ENCODE results near the gene MLNR. TPM values are rescaled to one million over a fixed set of nuclear protein-coding genes. Genes with fewer than 3 reads are reported as not detected.

Gene MLNR
- total RNA-seq, 2 donors from 2014 or later, result not detected

- H3K36me3 Mint-ChIP-seq, result peaks cover 11 to 21% of the 10 kb centered on the region in 2 donors
- H3K9me3 Mint-ChIP-seq, result no peaks in the 10 kb centered on the region
- DNase-seq (ENCODE audit: low spot score in 2 of 2), result no peak
- ATAC-seq, result no peak
- H3K27ac Mint-ChIP-seq, result no peak overlapping the region
Observed at GRCh38 chr13:49219647-49220035, 497 bp upstream of the MLNR start.

- DNase-seq (ENCODE audit: low spot score in 2 of 2), result no peak
- no peak overlapping the region for H3K27ac Mint-ChIP-seq
- H3K9me3 Mint-ChIP-seq, result no peaks in the 10 kb centered on the region
- H3K36me3 Mint-ChIP-seq, result peaks cover 11 to 18% of the 10 kb centered on the region in 2 donors
- peak; percentile 21 to 71 for ATAC-seq
Observed at GRCh38 chr13:49220856-49221589, 885 bp downstream of the MLNR start.

- Mint-ChIP-seq H3K9me3 (no peaks in the 10 kb centered on the region), H3K36me3 (peaks cover 11 to 16% of the 10 kb centered on the region in 2 donors), H3K27ac (no peak overlapping the region)
- ATAC-seq, result no peak
- DNase-seq (ENCODE audit: low spot score in 2 of 2), result no peak
Observed at GRCh38 chr13:49221590-49221965, 1.4 kb downstream of the MLNR start.

GRCh38 chr13:49225223-49226042 lies 5.3 kb downstream of the MLNR start:
- H3K9me3 Mint-ChIP-seq, result no peaks in the 10 kb centered on the region
- H3K27ac Mint-ChIP-seq, result no peak overlapping the region
- peaks cover 5 to 11% of the 10 kb centered on the region in 2 donors for H3K36me3 Mint-ChIP-seq
- DNase-seq (ENCODE audit: low spot score in 2 of 2) (no peak), ATAC-seq (no peak)

GRCh38 chr13:49226613-49227012 lies 6.5 kb downstream of the MLNR start:
- ATAC-seq (no peak), DNase-seq (ENCODE audit: low spot score in 2 of 2) (no peak)
- no peak overlapping the region for H3K27ac Mint-ChIP-seq
- H3K36me3 Mint-ChIP-seq, result peaks cover 0 to 6% of the 10 kb centered on the region in 2 donors
- no peaks in the 10 kb centered on the region for H3K9me3 Mint-ChIP-seq

GRCh38 chr13:49234741-49235140 lies 14.6 kb downstream of the MLNR start:
- ATAC-seq, result no peak
- no peak overlapping the region for H3K27ac Mint-ChIP-seq
- H3K36me3 Mint-ChIP-seq, result peaks cover 0 to 4% of the 10 kb centered on the region in 2 donors
- no peaks in the 10 kb centered on the region for H3K9me3 Mint-ChIP-seq
- no peak for DNase-seq (ENCODE audit: low spot score in 2 of 2)

- H3K36me3 Mint-ChIP-seq, result peaks cover 0 to 4% of the 10 kb centered on the region in 2 donors
- no peaks in the 10 kb centered on the region for H3K9me3 Mint-ChIP-seq
- H3K27ac Mint-ChIP-seq, result no peak overlapping the region
- ATAC-seq (no peak), DNase-seq (ENCODE audit: low spot score in 2 of 2) (no peak)
Observed at GRCh38 chr13:49235856-49236431, 15.8 kb downstream of the MLNR start.

- ATAC-seq (no peak), DNase-seq (ENCODE audit: low spot score in 2 of 2) (no peak)
- Mint-ChIP-seq H3K36me3 (peaks cover 0 to 4% of the 10 kb centered on the region in 2 donors), H3K9me3 (no peaks in the 10 kb centered on the region), H3K27ac (no peak overlapping the region)
Observed at GRCh38 chr13:49238621-49239020, 18.5 kb downstream of the MLNR start.

- Mint-ChIP-seq H3K27ac (no peak overlapping the region), H3K9me3 (no peaks in the 10 kb centered on the region), H3K36me3 (no peaks in the 10 kb centered on the region)
- DNase-seq (ENCODE audit: low spot score in 2 of 2) (peak in 1 of 2 donors; percentile 48), ATAC-seq (peak; percentile 77 to 82)
Observed at GRCh38 chr13:49240017-49240416, 19.9 kb downstream of the MLNR start.

- ATAC-seq, result no peak
- Mint-ChIP-seq H3K36me3 (no peaks in the 10 kb centered on the region), H3K9me3 (no peaks in the 10 kb centered on the region)
Observed at GRCh38 chr13:49241296-49241695, 21.2 kb downstream of the MLNR start.

GRCh38 chr13:49245101-49245500 lies 25.0 kb downstream of the MLNR start:
- H3K27ac Mint-ChIP-seq, result no peak overlapping the region
- H3K36me3 Mint-ChIP-seq, result peaks cover 6 to 14% of the 10 kb centered on the region in 2 donors
- H3K9me3 Mint-ChIP-seq, result no peaks in the 10 kb centered on the region
- ATAC-seq (no peak), DNase-seq (ENCODE audit: low spot score in 2 of 2) (no peak)

More at GRCh38 chr13:49241296-49241695, 21.2 kb downstream of the MLNR start:
- no peak for DNase-seq (ENCODE audit: low spot score in 2 of 2)
- no peak overlapping the region for H3K27ac Mint-ChIP-seq

- DNase-seq (ENCODE audit: low spot score in 2 of 2), result no peak
- peak; percentile 38 to 64 for ATAC-seq
- Mint-ChIP-seq H3K36me3 (peaks cover 6 to 14% of the 10 kb centered on the region in 2 donors), H3K9me3 (no peaks in the 10 kb centered on the region), H3K27ac (peak overlapping the region; percentile 93 to 94)
Observed at GRCh38 chr13:49246850-49247642, 26.9 kb downstream of the MLNR start.

- H3K9me3 Mint-ChIP-seq, result no peaks in the 10 kb centered on the region
- H3K36me3 Mint-ChIP-seq, result peaks cover 6 to 14% of the 10 kb centered on the region in 2 donors
- peak within 1 kb of the TSS; percentile 93 to 94 for H3K27ac Mint-ChIP-seq
- ATAC-seq (peak; percentile 95 to 96), DNase-seq (ENCODE audit: low spot score in 2 of 2) (peak; percentile 92 to 94)
Observed at GRCh38 chr13:49247643-49248621, 27.8 kb downstream of the MLNR start, which contains the start of gene CDADC1. Gene CDADC1, plus strand, starts transcription at chr13:49247925. Its CDS starts 113 bp downstream, at chr13:49248038.

GRCh38 chr13:49248622-49249002 lies 28.5 kb downstream of the MLNR start:
- Mint-ChIP-seq H3K9me3 (no peaks in the 10 kb centered on the region), H3K36me3 (peaks cover 6 to 14% of the 10 kb centered on the region in 2 donors), H3K27ac (peak overlapping the region; percentile 93 to 94)
- ATAC-seq, result peak in 1 of 2 donors; percentile 19
- DNase-seq (ENCODE audit: low spot score in 2 of 2), result no peak

- no peak for ATAC-seq
- Mint-ChIP-seq H3K9me3 (no peaks in the 10 kb centered on the region), H3K27ac (no peak overlapping the region), H3K36me3 (peaks cover 22 to 29% of the 10 kb centered on the region in 2 donors)
- DNase-seq (ENCODE audit: low spot score in 2 of 2), result no peak
Observed at GRCh38 chr13:49251326-49251725, 31.2 kb downstream of the MLNR start.

All from activated naive CD4-positive, alpha-beta T cell treated with anti-CD3 and anti-CD28 coated beads, Interleukin-2, amount 50 U/mL, for 72 hours (primary cell).